D341Med (cell line): Measurements from ENCODE around the gene MILR1.
"Not testable (repeated sequence)": the region's sequence is repeated elsewhere in the genome, so short reads cannot be mapped to it uniquely, and the experiment has no call there.

Source experiments
- DNase-seq: peaks from one replicate; pipeline ENCODE4 v3.0.0; 2012; ENCODE audit warnings: low spot score

The MILR1 gene

GRCh38 chr17:64428406-64428805 lies 20.5 kb upstream of the MILR1 start:
- DNase-seq: no peak

GRCh38 chr17:64430036-64430435 lies 18.9 kb upstream of the MILR1 start:
- DNase-seq: not testable (repeated sequence)

GRCh38 chr17:64431534-64431933 lies 17.4 kb upstream of the MILR1 start:
- no peak for DNase-seq

- DNase-seq: no peak
These were observed 10.9 kb upstream of the MILR1 start for GRCh38 chr17:64437944-64438525.

- DNase-seq: not testable (repeated sequence)
These were observed 9.4 kb upstream of the MILR1 start for GRCh38 chr17:64439521-64439920.

GRCh38 chr17:64439956-64440355 lies 9.0 kb upstream of the MILR1 start:
- no peak for DNase-seq

- no peak for DNase-seq
These were observed 7.0 kb upstream of the MILR1 start for GRCh38 chr17:64441772-64442540.

- DNase-seq: no peak
These were observed 6.4 kb upstream of the MILR1 start for GRCh38 chr17:64442541-64442971.

GRCh38 chr17:64443086-64443760 lies 5.7 kb upstream of the MILR1 start:
- no peak for DNase-seq

GRCh38 chr17:64447526-64447925 lies 1.4 kb upstream of the MILR1 start:
- DNase-seq: no peak

GRCh38 chr17:64449545-64449944 lies 630 bp downstream of the MILR1 start:
- no peak for DNase-seq

GRCh38 chr17:64455993-64456885 lies 7.3 kb downstream of the MILR1 start:
- no peak for DNase-seq

- DNase-seq: no peak
These were observed 8.2 kb downstream of the MILR1 start for GRCh38 chr17:64457156-64457555.

- no peak for DNase-seq
These were observed 9.8 kb downstream of the MILR1 start for GRCh38 chr17:64458756-64459155.

- DNase-seq: no peak
These were observed 10.4 kb downstream of the MILR1 start for GRCh38 chr17:64459284-64459747.

GRCh38 chr17:64459818-64460217 lies 10.9 kb downstream of the MILR1 start:
- DNase-seq: not testable (repeated sequence)

GRCh38 chr17:64460955-64461354 lies 12.0 kb downstream of the MILR1 start:
- no peak for DNase-seq

GRCh38 chr17:64461788-64462187 lies 12.9 kb downstream of the MILR1 start:
- DNase-seq: no peak

GRCh38 chr17:64466019-64466735 lies 17.3 kb downstream of the MILR1 start:
- no peak for DNase-seq

GRCh38 chr17:64466834-64467233 lies 17.9 kb downstream of the MILR1 start:
- not testable (repeated sequence) for DNase-seq

- no peak for DNase-seq
These were observed 21.7 kb downstream of the MILR1 start for GRCh38 chr17:64470625-64471024.
